Endothelial cell of hepatic sinusoid (primary cell): Measurements from ENCODE around the gene LPP.

ENCODE experiments used
- in situ Hi-C: cut with HindIII; loops from 2 replicates; pipeline ENCODE4 v1.10.0; 2017; ENCODE audit warnings: low sequenced_read_pairs

LPP gene

DNA sequence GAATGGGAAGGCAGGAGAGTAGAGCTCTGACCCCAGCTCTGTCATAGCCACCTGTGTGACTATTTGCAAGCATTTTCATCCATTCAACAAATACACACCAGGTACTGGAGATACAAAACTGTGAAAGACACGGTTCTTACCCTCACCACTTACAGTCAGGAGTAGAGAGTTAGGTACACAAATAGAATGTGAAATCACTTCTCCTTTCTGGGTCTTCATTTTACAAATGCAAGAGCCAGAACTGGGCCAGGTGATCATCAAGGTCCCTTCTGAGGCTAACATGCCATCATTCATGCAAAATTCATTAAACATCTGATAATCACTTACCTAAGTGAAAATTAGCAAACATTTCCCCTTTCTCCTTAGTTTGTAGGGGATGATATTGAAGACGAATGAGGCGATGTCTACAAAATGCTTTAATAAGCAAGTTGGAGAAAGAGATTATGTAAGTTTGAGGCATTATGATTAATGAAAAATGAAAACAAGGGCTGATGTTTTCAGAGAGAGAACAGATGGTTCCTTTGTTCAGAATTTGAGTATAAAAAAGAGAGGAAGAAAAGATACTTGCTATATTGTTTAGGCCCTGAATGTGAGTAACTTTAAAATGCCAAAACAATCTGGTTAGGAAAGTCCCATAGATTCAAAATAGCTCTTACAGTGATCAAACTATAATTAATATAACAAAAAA lies 88.6 kb downstream of the LPP start:
- in situ Hi-C loops = no loop called here

DNA sequence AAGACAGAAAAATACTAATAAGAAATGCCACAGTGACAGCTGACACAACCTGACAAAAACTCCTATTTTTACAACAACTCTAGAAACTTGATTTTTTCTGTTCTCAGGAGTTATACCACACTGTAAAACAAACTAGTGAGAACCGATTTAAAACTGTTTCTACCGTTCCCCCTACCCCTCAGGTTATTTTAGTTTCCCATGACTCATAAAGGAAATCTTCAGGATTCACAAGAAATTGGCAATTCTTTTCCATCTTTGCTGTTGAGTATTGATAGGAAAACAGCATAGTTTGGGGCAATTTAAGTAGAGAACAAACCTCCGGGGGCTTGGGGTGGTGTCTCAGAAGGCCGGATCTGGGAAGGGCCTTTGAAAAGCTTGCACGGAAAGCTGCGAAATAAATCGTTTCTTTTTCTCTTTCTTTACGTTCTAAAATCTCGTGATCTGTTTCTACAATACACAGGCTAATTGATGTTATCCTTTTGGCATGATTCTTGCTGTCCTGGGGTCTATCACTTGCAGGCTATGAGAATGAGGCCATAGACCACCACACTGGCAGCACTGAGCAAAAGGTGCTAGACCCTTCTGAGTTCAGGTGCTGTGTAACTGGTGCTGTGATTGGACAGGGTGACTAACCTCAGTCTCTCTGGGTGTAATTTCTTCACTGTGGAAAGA lies 89.3 kb downstream of the LPP start:
- in situ Hi-C loops = no loop called here

DNA sequence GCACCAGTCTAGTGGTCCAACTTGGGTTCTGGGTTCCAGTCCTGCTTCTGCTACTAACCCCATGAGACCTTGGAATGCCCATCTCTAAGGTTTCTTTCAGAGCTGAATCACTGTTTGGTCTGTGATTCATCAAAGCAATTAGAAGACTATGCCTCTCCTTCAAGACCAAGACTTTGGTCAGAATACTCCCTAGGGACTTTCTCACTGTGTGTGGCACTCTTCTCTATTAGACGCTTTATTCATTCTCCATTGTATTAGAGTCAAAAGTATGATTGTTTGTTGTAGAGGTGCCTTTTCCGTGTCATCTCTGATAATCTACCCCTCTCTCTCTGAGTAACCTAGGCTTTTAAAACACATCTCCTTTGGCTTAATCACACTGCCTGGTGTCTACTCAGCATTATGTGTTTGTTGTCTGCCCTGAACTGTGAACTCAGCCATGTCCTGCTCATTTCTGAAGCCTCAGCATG lies 90.5 kb downstream of the LPP start:
- in situ Hi-C loops = no loop called here

GRCh38 chr3:188246905-188247304 lies 92.9 kb downstream of the LPP start:
- in situ Hi-C loops = no loop called here

- in situ Hi-C loops = no loop called here
Observed at GRCh38 chr3:188248036-188248561, 94.1 kb downstream of the LPP start.

DNA sequence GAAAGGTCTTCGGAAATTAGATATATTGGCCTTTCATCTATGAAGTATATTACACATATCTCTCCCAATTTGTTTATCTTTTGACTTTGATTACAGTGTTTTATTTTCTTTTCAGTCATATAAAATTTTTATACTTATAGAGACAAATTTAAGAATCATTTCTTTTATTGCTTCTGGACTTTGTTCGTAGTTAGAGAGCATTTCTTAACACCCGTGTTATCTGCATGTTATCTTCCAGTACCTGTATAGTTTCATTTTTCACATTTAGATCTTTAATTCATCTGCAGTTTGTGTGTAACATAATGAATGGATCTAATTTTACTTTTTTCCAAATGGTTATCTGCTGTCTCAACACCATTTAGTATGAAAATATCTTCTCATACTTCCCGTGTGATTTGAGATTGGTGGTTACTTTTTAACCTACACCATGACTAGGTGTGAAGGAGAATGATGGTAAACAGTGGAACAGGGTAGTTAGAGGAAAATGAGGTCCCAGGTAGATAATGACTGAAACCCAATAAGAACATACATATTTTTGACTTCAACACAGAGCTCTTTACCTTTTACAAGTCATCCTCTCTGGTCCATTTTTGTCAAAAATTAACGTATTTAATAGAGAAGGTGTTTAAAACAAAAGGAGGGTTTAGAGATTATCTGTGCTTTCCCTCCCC lies 99.3 kb downstream of the LPP start:
- in situ Hi-C loops = no loop called here

- in situ Hi-C loops = no loop called here
Observed at GRCh38 chr3:188253800-188254452, 100.0 kb downstream of the LPP start.

- in situ Hi-C loops = no loop called here
Observed at GRCh38 chr3:188254520-188255070, 100.6 kb downstream of the LPP start.

DNA sequence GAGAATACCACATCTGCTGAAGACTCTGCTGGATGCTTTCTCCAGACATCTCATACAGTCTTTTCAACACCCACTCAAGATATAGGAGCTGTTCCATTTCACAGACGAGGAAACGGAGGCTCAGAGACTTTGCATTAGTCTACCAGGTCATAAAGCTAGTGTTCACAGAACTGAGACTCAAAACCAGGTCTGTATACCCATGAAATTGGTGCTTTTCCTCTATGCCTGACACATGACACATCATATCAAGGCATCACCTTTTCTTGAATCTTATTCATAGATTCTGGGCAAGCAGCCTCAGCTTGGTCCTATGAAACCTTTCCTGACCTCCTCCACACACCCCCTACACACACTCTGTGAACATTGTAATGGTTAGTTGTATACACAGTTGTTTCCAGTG lies 101.2 kb downstream of the LPP start:
- in situ Hi-C loops = no loop called here

DNA sequence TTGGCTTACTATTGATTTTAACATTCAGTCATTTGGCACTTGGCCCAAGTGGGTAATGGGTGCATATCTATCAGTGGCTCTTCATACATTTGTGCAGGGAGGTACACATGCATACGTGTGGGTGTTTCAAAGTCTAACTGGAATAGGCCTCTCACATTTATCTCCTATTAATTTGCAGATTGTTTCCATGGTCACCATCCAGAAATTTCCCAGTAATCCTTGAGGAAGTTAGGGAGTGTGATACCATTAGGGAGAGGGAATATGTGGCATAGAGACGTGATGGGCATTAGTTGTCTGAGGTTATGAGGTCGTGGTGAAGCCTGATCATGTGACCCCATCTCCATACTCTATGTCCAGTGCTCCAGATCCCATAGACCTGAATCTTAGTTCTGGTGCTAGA lies 102.8 kb downstream of the LPP start:
- in situ Hi-C loops = no loop called here

GRCh38 chr3:188257384-188258026 lies 103.5 kb downstream of the LPP start:
- in situ Hi-C loops = no loop called here

DNA sequence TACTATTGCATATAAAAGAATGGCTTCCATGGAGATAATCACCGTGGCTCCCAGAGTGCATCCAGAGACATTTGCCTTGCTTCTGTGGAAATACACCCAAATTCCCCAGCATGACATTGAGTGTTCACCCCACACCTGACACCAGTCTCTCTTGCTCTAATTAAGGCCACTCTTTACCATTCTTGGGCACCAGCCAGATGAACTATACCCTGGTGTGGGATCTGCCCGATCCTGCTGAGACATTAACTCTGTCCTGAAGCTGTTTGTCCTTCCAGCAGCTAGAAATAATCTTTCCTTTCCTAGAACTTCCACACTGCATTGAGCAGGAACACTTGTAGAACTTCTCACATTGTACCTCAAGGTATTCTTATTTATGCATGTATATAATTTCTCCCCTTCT lies 105.2 kb downstream of the LPP start:
- in situ Hi-C loops = no loop called here

DNA sequence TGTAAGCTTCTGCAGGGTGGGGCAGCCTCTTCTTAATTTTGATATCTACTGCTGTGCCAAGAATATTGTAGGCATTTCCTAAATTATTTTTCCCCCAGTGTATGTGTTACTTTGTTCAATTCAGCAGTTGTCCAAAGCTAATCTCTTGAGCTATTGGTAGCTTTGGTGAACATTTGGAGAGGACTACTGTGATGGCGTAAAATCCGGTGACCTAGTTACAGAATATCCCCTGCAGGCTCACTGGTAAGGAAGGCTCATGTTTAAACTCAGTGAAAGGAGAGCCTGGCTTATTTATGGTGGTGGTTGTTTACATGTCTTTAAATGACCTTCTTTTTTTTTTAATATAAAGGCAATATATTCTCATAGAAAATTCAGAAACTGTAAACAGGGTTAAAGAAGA lies 105.6 kb downstream of the LPP start:
- in situ Hi-C loops = no loop called here

DNA sequence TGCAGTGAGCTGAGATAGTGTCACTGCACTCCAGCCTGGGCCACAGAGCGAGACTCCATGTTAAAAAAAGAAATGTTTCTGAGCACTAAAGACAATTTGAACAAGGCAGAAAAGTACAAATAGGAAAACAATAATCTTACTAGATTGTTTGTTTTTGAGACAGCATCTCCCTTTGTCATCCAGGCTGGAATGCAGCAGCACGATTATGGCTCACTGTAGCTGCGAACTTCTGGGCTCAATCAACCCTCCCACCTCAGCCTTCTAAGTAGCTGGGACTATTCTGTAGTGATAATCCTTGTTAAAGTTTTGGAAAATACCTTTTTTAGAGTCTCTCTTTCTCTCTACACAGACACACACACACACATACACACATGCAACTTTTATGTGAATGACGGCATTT lies 107.1 kb downstream of the LPP start:
- in situ Hi-C loops = no loop called here

DNA sequence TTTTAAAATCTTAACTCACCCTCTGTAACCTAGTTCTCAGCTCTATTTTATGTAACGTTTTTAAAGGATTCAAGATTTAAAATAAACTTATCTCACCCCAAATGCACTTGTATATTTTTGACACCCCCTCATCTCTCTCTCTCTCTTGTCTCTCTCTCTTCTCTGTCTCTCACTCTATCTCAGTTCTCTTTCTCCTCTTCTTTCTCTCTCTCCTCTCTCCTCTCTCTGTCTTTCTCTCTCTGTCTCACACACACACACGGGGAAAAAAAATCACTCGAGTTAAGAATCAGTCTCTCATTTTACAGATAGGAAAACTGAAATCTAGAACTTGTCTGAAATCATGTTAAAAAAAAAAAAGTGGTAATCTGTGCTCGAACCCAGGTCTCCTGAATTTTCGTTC lies 108.5 kb downstream of the LPP start:
- in situ Hi-C loops = no loop called here

- in situ Hi-C loops = no loop called here
Observed at GRCh38 chr3:188262913-188263683, 109.1 kb downstream of the LPP start.

GRCh38 chr3:188264226-188265207 lies 110.6 kb downstream of the LPP start:
- in situ Hi-C loops = no loop called here

DNA sequence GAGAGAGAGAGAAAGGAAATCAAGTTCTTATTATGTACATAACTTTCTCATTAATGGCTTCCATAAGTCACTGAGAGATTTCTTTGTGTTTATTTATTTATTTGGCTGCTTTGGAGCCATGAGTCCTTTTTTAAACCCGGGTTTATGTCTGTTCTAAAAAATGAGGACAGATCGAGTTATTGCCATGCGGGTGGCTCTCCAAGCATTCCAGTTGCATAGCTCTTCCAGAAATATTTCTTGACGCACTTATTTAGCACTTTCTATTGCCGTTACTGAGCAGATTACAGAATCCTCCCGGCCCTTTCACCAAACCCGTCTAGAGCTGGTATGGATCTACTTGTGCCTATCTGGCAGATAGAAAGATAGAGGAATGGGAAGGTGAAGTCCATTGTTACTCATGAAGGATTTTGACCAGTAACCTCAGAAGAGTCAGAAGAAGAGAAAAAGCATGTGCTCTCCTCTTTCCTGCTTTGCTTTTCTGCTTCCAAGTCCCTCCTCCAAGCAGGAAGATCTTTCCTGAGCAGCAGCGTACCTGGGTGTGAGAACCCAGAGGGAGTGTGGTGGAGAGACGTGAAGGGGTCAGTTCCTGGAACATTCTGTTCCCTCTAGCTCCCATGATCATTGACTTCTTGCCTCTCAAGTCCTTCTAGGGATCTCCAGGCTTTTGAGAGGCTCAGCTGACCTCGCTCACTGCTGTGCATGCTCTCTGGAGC lies 112.8 kb downstream of the LPP start:
- in situ Hi-C loops = no loop called here
